HG02943 (cell line): ENCODE results near the gene PROB1.
"Not testable (repeated sequence)": the region's sequence is repeated elsewhere in the genome, so short reads cannot be mapped to it uniquely, and the experiment has no call there.

ENCODE experiments used
- ATAC-seq: cut with Tn5 transposase; IDR thresholded peaks from one replicate; pipeline ENCODE4 v1.9.1; 2021; ENCODE audit warnings: mild to moderate bottlenecking, low read depth, moderate library complexity; ENCODE audit not compliant: unreplicated experiment

PROB1 gene

DNA sequence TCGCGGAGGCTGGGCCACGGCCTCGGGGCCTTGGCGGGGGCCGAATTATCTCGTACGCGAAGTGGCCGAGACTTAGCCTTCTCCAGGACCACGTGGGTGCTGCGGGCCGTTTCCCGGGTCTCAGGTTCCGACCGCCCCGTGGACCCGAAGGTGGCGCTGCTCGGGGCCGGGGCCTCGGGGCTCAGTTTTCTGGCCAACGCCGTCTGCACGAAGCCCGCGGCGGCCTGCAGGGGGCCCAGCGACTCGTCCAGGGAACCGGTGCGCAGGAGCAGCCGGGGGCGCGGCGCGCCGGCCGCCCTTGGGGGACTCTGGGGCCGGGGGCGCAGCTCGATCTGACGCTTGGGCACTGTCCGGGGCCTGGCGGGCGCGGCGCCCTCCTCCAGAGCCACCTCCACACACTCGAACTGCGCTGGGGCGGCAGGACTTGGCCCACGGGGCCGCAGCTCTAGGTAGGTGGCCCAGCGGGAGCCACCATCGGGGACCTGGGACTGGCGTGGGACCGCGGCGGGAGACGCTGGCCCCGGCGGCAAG, 716 bp downstream of the PROB1 start:
- ATAC-seq = no peak

DNA sequence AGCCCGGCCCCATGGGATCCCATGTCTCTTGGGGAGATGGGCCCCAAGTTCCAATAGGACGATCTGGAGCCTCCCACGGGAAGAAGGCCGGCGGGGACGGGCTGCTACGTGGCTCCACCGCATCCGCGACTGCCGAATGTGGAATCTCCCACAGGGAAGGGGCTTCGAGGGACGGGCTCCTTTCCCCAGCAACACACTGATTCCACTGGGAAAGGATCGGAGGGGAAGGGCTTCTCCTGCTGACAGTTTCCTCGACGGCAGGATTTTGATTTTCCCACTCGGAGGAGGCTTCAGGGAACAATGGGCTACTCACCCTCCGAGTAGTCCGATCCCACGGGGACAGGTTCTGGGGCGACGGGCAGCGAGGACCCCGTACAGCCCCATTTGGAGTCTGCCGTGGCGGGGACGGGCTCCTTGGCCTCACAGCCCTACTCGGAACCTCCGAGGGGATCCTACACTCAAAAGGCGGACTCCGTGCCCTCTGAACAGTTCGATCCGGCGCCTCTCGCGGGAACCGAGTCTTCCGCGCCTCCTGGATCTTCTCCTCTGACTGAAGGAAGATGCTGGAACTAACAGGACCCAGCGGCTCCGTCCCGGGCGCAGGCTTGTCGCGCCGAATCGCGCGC, 1.3 kb downstream of the PROB1 start:
- ATAC-seq = no peak

DNA sequence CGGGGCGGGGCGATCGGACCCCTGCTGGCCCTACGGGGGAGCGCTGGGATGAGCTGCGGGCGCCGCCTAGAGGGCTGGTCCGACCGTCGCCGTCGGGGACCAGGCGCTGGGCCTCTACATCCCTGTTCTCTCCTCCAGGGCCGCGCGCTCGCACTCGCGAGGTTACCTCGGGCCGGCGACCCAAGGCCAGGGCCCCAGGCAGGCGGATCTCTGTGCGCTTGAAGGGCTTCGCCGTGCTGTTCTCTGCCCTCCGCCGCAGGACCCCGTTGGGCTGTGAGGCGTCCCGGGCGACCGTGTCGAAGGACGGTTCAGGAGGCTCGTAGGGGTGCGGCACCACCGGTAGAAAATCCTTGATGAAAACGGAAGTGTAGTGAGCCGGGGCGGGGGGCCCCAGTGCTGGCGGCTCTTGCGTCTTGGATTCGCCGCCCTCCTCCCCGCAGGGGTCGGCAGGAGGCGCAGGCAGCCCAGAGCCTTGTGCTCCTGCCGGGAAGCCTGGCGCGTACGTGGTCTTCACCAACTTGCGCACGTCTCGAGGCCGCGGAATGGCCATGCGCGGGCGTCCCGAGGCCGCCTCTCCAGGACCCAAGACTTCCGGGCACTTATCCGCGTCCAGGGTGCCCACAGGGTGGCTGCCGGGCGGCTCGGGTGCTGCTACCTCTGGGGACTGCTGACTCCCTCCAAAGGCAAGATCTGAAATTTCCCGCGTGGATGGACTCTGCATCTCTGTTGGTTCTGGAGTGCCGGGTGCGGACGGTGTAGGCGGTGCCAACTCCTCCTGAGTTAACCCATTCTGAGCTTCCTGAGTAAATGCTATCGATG, 2.0 kb downstream of the PROB1 start:
- peak; percentile 43 for ATAC-seq

DNA sequence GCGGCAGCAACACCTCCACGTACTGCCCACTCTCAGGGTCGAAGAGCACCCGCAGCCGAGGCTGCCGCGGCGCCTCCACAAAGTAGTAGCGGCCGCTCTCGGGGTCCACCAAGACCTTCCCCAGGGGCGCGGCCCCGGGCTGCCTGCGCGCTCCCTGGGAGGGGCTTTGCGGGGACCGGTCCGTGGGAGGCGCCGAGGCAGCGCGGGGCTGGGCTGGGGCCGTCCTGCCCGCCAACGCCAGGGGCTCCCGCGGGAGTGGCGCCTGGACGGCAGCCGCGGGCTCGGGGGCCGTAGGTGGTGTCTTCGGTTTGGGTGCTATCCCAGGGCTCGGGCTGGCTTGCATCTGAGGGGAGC, 2.6 kb downstream of the PROB1 start:
- no peak for ATAC-seq

DNA sequence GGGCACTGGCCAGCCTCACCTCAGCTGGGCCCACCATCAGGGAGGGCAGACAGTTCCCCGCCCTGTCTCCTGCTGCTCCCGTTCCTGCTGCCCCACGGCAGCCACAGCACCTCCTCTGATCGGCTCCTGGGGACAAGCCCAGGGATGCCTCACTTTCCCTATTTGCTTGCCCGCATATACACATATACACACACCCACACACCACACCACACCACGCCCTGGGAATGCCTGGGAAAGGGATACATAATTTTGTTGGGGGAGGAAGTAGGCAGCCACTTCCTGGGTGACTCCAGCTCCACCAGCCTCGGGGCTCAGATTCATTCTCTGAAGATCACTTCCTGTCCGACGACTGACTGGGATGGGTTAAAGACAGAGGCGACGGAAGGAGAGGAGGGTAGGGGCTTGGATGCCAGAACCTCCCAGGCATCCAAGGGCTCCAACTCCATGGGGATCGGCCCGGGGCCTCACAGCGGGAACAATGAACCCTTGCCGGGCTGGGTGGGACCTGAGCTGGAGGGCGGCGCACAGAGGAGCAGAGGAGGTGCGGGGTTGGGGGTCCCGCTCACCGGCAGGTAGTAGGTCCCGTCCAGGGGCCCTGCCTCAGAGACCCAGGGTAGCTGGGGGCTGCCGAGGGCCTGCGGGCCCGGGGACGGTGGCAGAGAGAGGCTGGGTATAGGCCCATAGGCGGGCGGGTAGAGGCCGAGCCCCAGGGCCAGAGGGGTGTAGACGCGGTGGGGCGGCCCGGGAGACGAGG, 3.2 kb downstream of the PROB1 start:
- ATAC-seq = no peak

DNA sequence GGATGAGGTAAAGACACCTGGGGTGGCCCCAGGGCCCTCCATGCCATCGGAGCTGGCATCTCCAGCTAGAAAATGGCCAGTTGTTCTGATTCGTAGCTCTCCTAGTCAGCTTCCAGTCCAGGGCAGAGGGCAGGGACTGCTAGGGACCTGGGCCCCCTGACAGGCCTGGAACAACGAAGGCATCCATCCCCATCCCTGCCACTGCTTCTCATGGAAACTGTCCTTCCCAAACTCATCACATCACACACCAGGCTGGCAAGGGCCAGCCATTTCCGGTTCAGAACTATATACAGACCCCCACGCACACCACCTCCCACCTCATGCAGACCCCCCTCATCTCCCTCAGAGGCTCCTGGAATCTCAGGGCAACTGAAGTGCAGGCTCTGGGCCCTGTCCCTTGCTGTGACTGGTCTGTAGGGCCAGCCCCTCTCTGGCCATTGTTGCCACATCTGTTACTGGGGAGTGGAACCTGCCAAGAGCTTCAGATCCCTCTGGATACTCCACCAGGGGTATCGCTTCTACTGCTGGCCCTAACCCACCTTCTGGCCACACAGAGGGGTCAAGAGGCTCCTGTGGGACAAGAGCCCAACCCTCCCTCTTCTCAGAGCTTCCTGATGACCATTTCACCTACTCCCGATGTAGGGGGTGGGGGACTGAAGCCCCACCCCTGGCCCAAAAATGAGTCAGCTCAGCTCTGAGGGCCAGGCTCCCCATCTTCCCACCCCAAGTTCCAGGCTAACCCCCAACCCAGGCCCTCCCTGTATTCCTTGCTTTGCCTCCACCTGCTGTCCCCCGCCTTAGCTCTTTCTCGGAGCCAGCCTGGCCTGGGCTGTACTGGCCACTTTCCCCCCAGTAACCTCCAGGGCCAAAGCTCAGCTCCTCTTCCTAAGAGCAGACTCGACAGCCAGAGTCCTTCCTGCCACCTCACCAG, 4.0 kb downstream of the PROB1 start:
- ATAC-seq = no peak

DNA sequence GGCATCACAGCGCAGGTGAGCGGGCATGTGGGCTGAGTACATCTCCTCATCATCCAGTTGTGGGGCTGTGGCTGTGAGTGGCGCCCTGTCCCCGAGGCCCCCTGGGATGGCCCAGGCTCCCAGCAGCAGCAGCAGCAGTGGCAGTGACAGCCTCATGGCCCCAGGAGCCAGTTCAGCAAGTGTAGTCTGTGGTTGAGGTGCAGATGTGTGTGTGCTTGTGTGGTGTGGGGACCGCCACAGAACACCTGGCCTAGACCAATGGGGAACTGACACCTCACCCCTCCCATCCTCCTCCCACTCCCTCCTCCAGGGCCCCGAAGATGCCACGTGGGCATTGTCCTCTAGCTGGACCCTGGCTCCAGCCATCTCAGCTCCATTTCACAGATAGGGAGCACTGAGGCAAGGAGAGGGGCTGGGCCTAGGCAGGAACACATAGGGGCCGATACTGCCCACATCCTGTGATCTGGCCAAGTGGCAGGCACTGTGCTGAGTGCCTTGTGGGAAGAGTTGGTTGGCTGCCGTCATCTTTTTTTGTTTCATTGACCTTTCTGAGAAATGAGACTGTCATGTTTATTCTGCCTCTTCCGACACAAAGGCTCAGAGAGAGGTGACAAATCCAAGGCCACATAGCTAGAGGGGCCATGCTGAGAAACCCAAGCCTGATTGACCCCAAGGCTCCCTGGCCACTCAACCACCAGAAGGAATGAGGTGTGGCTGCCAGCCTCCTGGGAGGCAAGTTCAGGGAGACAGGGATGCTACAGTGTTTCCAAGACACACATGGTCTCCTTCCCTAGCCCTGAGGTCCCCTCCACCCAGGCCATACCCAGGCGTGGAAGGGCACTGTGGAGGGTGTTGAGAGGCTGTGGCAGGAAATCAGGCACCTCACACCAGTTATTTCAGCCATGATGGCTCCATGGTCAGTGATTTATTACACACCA, 4.9 kb downstream of the PROB1 start, which contains the start of gene MZB1:
MZB1 (minus strand) TSS at position 213 of the 938 bp plus-strand sequence; CDS start at position 156, 57 bp downstream.
- peak; percentile 36 for ATAC-seq

DNA sequence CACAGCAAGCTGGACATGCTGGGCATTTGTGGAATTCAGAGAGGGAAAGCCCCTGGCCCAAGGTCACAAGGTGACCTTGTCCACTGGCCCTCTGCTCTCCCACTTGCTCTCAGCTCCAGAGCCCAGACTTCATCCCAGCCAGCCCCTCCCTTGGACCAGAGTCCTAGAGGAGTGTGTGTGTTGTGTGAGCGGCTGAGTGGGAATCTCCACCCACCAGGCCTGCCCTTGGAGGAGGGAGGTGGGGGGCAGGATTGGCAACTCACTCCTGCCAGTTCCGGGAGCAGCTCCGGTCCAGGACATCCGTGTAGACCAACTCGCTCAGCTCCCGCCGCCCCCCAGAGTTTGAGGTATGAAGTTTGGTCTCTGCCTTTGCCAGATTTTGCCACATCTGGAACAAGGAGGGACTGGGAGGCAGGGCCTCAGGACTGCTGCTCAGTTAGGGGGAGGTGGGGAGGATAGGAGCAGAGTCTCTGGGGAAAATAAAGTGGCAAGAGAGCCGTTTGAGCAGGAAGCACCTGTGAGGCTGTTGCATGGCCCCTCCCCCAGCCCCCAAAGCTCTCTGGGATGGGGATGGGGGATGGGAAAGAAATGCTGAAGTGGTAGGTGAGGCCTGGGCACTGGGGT, 6.6 kb downstream of the PROB1 start:
- no peak for ATAC-seq

DNA sequence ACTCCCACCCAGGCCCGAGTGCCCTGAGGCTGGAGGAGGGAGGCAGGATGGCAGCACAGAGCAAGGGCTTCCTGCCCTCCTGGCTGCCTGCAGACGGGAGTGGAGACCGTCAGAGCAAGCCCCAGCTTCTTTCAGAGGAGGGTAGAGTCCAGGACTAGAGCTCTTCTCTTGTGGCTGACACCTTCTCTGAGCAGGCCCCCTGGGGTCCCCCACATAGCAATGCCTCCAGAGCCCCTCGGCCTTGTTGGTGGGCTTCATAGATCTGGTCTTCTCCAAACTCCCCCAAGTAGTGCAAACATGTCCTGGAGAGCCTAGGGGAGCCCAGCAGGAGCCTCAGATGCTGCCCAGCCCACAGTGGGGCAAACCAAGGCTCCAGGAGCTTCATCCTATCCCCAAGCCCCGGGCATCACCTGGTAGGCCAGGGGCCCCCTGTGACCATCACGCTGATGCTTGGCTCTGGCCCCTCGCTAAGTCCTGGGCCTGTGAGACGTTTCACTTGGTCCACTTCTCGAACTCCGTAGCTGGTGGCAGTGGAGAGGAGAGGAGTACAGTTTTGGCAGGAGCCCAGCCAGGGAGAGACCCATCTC, 7.2 kb downstream of the PROB1 start:
- ATAC-seq = no peak

DNA sequence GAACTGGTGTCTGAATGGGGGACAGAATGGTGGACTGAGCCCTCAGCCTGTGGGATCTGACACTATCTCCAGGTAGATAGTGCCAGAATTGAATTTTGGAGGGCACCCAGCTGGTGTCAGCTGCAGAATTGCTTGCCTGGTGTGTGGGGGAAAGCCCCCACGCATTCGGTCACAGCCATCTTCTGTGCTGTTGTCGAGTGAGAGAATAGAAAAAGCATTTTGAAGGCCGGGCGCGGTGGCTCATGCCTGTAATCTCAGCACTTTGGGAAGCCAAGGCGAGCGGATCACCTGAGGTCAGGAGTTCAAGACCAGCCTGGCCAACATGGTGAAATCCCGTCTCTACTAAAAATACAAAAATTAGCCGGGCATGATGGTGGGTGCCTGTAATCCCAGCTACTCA, 7.9 kb downstream of the PROB1 start:
- ATAC-seq = not testable (repeated sequence)

DNA sequence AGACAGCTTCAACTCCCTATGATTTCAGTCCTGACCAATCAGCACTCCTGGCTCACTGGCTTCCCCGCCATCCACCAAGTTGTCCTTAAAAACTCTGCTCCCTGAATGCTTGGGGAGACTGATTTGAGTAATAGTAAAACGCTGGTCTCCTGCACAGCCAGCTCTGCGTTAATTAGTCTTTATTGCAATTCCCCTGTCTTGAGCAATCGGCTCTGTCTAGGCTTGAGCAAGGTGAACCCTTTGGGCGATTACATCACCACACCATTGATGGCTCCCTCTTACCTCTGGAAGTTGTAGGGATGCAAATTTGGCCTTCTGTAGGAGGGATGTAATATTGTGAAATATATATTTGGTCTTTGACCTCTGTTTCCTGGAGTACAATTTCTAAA, 8.9 kb downstream of the PROB1 start:
- no peak for ATAC-seq

DNA sequence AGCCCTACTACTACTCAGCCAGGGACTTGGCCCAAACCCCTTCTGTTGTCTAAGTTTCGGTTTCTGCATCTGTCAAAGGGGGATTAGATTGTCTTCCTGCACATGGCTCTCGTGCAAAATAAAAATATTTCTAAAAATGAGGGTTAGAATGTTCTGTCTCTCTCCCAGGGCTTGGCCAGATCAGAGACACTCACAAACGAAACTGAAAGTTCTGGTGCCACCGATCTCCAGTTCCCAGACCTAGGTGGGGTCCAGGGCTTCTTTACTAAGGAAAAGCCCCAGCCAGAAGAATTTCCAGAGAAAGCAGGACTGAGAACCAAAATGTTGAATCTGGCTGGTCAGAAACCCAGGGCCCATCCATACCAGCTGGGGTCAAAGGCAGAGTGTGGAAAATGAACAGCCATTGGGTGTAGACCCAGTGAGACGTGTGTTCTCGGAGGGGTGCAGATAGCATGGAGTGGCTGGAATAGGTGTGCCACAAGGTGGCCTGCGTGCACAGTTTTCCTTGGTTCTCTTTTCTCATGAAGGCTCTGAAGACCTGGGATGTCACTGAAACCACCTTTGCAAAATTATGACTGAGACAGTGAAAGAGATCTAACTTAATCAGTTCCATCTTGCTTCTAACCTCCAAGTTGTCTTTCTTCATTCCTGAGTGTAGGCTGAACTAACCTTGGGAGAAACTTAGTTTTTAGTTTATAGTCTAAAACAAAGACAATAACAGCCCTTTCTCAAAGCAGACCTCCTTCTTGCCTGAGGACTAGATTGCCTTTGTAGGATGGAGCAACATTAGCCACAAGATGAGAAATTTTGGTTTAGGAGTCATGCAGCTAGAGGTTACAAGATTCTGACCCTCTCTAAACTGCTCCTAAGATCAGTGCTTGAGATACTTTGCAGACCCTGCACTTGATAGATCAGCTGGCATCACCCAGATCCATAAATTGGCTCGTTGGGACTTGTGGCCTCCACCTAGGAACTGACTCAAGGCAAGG, 9.5 kb downstream of the PROB1 start:
- ATAC-seq = no peak

DNA sequence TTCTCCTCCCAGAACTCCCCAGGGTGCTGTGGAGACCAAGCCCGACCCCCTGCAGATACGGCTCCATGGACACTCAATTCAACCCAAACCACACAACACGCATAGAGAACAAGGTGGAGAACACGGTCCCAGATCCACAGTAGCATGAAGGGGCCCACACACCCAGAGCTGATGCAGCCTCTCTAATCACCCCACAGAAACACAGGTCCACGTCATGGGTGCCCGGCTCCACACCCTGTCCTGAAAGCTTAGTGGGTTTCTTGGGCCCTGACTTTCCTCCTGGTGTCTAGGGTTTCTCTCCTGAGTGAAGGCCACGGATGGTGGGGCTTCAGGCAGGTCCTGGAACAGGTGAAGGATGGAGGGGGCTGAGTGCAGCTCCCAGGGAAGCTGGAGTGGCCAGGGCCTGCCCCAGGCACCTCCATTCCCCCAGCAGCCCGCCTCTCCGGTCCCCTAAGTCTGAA, 10.3 kb downstream of the PROB1 start:
- ATAC-seq = no peak

DNA sequence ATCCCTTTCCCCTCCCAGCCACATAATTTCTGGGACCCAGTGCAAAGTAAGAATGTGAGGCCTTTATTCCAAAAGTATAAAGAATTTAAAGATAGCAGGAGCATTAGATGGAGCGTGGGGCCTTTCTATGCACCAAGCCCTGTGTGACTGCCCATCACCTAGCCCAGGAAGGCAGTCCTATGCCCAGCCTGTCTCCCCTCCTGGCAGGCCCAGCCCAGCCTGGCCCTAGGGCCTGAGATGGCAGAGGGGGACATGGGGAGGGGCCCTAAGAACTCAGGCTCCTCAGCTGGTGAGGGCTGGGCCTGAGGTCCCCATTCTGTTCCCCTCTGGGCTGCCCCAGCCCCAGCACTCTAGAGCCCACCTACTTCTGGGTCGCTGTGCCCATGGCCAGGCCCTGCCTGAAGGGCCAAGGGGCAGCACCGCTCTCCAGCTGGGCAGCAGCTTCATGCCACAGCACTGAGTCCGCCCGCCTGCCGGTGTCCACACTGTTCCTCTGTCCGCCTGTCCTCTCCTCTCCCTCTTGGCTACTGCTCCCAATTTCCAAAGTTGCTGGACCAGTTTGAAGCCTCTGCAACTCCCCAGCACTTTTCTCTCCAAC, 10.8 kb downstream of the PROB1 start:
- ATAC-seq = no peak

DNA sequence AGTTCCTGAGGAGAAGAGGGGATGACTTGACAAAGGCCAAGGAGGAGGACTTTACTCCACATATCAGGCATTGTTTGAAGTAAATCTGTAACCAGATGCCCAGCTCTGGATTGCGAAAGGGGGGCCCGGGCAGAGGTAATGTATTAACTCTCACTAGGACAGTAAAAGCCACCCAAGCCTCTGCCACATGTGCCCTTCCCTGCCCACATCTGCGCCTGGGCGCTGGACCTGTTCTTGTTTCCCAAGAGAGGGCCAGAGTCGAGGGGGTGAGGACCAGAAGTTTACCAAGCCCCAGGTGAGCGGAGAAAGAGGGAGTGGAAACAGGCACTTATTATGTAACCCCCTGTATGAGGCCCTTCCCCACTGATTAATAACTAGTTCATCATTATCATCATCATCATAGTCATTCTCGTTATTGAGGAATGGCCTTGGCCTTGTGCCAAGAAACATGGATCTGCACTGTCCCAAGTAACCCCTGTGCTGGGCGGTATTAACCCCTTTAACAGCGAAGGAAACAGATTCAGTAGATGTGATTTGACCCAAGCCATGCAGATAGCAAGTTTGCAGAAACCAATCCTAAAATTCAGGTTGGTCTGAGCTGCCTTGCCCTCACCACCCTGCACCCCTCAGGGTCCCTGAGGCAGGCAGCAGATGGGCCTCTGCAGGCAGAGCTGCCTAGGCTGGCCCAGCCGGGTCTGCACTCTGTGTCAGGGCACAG, 11.5 kb downstream of the PROB1 start, which contains the start of gene SLC23A1:
SLC23A1 (minus strand) TSS at position 23 of the 718 bp plus-strand sequence. CDS start 44 bp downstream, outside the sequence.
- ATAC-seq = no peak

DNA sequence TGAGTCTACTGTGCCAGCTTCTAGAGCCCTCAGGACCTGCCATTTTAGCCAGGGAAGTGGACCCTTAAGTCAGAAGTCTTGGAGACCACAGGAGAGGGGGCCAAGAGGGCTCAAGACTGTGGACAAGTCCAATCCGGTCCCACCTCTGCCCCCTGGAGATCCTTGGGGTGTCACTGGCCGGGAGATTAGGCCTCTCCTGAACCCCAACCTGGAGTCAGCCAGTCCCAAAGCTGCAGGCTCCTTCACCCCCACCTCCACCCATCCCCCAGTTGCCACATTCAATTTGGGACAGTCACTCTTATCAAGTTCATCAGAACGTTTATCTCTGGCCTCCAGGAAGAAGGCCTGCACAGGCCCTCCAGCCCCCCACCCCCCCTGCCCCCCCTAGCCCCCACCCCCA, 12.1 kb downstream of the PROB1 start:
- ATAC-seq = no peak
